Middle frontal gyrus (tissue), 1 donor: ENCODE results near the gene OSBPL3.
"Not testable (repeated sequence)": the region's sequence is repeated elsewhere in the genome, so short reads cannot be mapped to it uniquely, and the experiment has no call there.

Experiments used
- DNase-seq: peaks from one replicate; pipeline ENCODE4 v3.0.0-alpha.2; 2015; ENCODE audit warnings: low spot score; ENCODE audit errors: extremely low spot score

OSBPL3 gene

DNA sequence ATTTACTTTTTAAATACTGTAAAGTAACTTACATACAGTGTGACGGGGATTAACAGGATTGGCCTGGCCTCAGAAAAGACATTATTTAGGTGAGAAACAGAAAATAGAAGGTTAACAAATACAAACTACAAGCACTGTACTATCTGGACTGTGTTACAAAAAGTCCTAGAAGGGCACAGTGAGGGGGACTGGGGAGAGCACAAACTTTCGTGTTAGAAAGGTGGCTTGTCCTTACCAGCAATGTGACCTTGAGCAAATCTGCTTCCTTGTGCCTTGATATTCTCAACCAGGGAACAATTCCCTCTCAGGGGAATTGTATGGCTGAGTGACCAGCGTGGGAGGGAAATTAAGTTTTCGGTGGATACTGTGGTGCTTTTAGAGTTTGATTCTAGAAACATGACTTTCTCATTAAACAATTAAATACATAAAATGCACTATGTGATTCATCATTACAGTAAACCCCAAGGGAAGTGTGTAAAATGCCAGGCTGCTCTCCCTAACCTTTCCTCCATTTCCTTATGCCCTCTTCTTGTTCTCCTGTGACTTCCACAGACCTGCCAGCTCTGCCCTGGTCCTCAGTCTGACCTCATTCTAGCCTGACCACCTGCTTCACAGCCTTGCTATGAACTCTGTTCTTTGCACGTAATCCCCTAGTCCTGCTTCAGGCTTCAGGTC lies 57.7 kb downstream of the OSBPL3 start:
- DNase-seq = no peak

GRCh38 chr7:24921362-24921679 lies 58.7 kb downstream of the OSBPL3 start:
- no peak for DNase-seq

- no peak for DNase-seq
These were observed 59.3 kb downstream of the OSBPL3 start for GRCh38 chr7:24920451-24921361.

DNA sequence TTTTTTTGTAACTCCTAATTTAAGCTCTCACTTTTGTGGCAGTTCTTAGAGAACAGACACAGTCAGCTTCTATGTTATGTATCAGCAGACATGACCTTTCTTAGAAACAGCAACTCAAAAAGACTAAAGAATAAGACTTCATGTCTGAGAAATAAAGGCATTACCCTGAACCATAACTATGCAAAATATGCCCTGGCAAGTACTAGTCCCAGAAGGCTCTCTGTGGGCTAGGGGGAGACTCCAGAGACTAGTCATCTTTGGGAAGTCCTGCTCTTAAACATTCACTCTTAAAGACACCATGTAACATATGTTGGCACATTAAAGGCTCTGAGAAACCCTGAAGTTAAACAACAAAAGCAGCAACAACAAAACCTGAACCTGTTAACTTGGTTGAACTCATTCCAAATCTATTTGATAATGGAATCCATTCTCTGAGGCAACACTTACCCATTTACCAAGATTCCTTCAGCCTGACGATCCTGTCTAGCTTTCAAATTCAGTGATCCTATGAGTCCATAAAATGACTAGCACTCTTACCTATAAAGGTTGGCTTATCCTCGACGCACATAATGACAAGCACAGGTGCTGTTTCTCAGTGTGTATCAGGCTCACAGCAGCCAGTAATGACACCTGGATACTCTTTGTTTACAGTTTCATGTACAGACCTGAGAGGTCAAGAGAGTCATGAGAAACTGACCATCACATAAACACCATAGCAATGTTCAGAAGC lies 62.3 kb downstream of the OSBPL3 start:
- no peak for DNase-seq

DNA sequence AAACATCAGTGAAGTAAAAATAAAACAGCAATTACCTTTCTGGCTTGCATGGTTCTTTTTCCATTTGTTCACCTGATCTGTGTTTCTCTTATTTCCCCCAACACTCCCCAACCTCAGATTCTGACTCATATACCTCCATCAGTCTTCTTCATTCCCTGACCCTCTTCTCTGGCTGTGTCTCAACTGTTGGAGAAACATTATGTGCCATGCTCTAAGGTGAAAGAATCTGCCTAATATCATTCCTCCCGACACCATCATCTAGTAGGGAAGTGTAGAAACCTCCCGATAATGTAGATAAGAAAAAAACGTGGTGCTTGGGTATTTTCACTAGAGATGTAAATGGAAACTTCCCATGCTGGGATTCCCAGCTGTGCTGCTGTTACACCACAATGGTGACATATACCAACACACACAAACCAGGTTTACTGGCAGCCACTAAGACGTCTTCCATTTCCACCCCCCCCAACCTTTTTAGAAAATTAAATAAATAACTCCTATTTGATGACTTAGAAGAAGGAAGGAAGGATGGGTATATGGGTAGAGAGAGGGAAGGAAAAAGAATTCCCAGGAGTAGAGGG lies 63.4 kb downstream of the OSBPL3 start:
- no peak for DNase-seq

DNA sequence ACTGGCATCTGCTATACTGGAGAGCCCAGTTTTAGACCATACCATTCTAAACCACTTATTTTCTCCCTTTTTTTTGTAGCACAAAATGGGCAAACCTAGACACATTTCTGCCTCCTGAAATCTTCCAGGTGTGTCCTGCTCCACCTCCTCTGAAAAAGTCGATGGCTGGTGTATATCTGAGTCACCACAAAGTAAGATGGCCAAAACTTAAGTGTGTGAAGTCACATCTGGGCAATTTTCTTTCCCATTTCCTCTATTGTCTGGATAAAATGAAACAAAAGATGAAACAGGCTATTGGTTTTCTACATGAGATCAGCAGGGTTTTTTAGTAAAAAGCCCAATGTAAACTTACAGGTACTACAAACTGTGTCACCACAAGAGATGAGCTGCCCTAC lies 65.5 kb downstream of the OSBPL3 start:
- DNase-seq = no peak

GRCh38 chr7:24913801-24914464 lies 66.0 kb downstream of the OSBPL3 start:
- no peak for DNase-seq

DNA sequence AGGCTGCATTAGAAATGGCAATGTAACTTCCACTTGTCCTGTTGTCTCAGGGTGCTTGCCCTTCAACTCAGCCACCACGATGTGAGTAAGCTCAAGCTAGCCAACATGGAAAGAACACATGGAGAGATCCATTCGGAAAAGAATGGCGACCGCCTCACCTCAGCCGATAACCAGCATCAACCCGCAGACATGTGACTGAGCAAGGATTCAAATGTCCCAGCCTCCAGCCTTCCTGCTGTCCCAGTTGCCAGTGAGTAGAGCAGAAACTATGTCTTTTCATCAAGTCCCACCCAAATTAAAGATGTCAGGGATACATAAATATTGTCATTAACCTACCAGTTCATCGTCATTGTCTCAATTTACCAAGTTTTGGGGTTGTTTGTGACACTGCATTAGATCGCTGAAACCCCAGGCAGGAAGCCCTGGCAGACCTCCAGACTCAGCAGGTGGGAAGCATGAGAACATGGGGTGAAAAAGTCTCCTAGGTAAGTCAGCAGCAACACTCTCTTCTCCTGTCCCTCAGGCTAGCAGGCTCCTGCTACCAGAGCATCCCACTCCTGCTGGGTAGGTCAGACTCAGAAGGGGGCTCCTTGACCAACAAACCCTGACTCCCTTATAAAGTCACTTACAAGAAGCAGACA lies 67.0 kb downstream of the OSBPL3 start:
- no peak for DNase-seq

- DNase-seq = no peak
These were observed 67.6 kb downstream of the OSBPL3 start for GRCh38 chr7:24912424-24912823.

DNA sequence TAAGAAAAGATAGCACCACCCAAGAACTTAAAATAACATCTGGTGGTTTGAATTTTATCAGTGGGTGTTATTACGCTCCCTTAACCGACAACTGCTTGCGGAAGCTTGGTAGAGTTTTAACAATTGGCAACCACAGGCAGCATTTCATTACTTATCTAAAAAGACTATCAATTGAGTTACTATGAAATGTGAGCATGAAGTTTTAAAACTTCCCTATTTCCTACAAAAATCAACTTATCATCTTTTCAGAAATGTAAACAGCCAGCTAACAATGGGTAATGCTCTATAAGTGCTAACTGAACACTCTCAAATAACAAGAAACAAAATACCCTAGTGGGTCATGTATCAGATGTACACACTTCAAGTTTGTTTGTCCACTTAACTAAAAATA lies 68.8 kb downstream of the OSBPL3 start:
- DNase-seq = no peak

DNA sequence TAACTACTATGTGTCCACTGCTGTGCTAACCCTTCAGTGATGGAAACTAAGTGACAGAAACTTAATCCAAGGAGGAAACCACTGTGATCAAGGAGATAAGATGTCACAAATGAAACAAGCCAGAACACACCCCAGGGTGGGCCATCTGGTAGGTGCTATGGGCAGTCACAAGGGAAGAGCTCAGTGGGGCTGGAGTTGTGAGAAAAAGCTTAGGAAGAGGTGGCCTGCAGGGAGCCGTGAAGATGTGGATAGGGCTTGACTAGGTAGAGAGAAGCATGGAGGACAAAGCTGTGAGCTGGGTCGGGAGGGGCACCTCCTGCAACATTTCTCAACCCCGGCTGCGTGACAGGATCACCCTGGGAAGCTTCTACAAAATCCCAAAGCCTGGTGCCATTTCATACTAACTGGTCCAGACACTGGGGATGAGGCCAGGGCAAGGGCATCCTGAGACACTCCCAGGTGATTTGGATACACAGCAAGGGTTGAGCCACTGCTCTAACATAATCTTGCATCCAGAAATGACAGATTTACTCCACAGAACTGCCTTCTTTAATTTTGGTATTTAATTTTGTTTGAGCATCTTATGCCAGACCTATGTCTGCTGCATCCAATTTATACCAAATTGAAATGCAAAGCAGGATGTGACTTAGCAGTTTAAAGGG lies 69.3 kb downstream of the OSBPL3 start:
- DNase-seq = no peak

- no peak for DNase-seq
These were observed 71.3 kb downstream of the OSBPL3 start for GRCh38 chr7:24908727-24909126.

DNA sequence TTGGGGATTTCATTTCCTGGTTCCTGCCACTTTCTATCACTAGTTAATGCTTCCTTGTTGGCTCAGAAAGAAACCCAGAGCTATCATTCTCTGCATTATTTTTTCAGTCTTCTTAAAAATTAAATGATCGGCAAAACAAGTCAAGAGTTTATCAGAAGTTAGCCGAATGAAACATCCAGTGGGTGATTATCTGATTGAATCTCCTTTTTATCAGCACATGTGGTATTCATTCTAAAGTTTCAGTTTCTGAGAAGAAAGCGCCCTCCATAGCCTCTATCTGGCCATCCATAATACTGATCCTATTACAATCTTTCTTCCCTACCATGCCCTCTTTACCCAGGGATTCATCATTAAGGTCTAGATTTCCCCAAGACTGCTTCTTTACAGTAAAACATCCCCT lies 71.8 kb downstream of the OSBPL3 start:
- DNase-seq = no peak

GRCh38 chr7:24907311-24907886 lies 72.6 kb downstream of the OSBPL3 start:
- no peak for DNase-seq

GRCh38 chr7:24905996-24906770 lies 73.8 kb downstream of the OSBPL3 start:
- no peak for DNase-seq

GRCh38 chr7:24903992-24904391 lies 76.0 kb downstream of the OSBPL3 start:
- DNase-seq = not testable (repeated sequence)

GRCh38 chr7:24903559-24903958 lies 76.4 kb downstream of the OSBPL3 start:
- DNase-seq = no peak

- DNase-seq = no peak
These were observed 77.0 kb downstream of the OSBPL3 start for GRCh38 chr7:24902931-24903330.

- DNase-seq = no peak
These were observed 77.7 kb downstream of the OSBPL3 start for GRCh38 chr7:24902276-24902675.
